Choroid plexus epithelial cell (primary cell): ENCODE data around the gene MAPKBP1.

Experiments used
- DNase-seq: peaks from one replicate; pipeline ENCODE4 v3.0.0-alpha.2; 2010; ENCODE audit warnings: low read depth
- H3K4me3 ChIP-seq: 2 replicates; pipeline ENCODE4 v1.5.1; 2011; ENCODE audit warnings: low read depth, mild to moderate bottlenecking, control low read depth, low read length, moderate library complexity
- CTCF ChIP-seq: conservative IDR thresholded peaks from 2 replicates; pipeline ENCODE4 v1.5.1; 2011; ENCODE audit warnings: low read depth, mild to moderate bottlenecking, control low read depth, inconsistent platforms, low read length, moderate library complexity

The MAPKBP1 gene

GRCh38 chr15:41777421-41777973 is 3.2 kb downstream of the MAPKBP1 start:
- TF ChIP-seq CTCF = no peak
- no peak overlapping the region for H3K4me3 ChIP-seq
- no peak for DNase-seq

- DNase-seq = no peak
- no peak overlapping the region for H3K4me3 ChIP-seq
- TF ChIP-seq CTCF = no peak
These were observed 4.2 kb downstream of the MAPKBP1 start for GRCh38 chr15:41778521-41778920.

GRCh38 chr15:41779662-41780157 is 5.4 kb downstream of the MAPKBP1 start:
- no peak overlapping the region for H3K4me3 ChIP-seq
- no peak for TF ChIP-seq CTCF
- no peak for DNase-seq

- TF ChIP-seq CTCF = no peak
- H3K4me3 ChIP-seq = no peak overlapping the region
- DNase-seq = no peak
These were observed 6.0 kb downstream of the MAPKBP1 start for GRCh38 chr15:41780266-41780665.

- no peak for TF ChIP-seq CTCF
- DNase-seq = no peak
- no peak overlapping the region for H3K4me3 ChIP-seq
These were observed 6.4 kb downstream of the MAPKBP1 start for GRCh38 chr15:41780727-41781126.

GRCh38 chr15:41782371-41783282 is 8.3 kb downstream of the MAPKBP1 start:
- TF ChIP-seq CTCF = no peak
- no peak overlapping the region for H3K4me3 ChIP-seq
- DNase-seq = no peak

GRCh38 chr15:41783296-41783695 is 9.0 kb downstream of the MAPKBP1 start:
- H3K4me3 ChIP-seq = no peak overlapping the region
- no peak for DNase-seq
- no peak for TF ChIP-seq CTCF
